H1 (cell line): ENCODE data around the gene STRN. TPM values are rescaled to one million over a fixed set of nuclear protein-coding genes. Genes with fewer than 3 reads are reported as not detected.

Experiments used
- CTCF ChIA-PET: fragments of 300-600 bp; sonication (Branson Sonifier 250); formaldehyde crosslinking; loops from one replicate; lab custom pipeline; 2021; ENCODE audit not compliant: partially characterized antibody; lab: Charles Lee
- POLR2A ChIA-PET: fragments of 300-600 bp; sonication (Branson Sonifier 250); formaldehyde crosslinking; loops from one replicate; lab custom pipeline; 2021; ENCODE audit warnings: inconsistent platforms; ENCODE audit not compliant: partially characterized antibody; lab: Charles Lee
- DNase-seq, 2 experiments: peaks; one replicate each; pipeline versions ENCODE4 v3.0.0 to v3.0.0-alpha.2; 2010 to 2022; ENCODE audit warnings: low spot score in 2 of 2, low read depth in 1 of 2, mixed read lengths in 1 of 2
- FAIRE-seq: peaks from 2 replicates; lab custom pipeline; 2011; peaks lifted over from hg19 to GRCh38; lab: Jason Lieb, UNC
- H2AFZ ChIP-seq: 2 replicates; pipeline ENCODE4 v1.8.1; 2012; ENCODE audit warnings: low read length, inconsistent platforms
- H2AK5ac ChIP-seq: 2 replicates; pipeline ENCODE4 v1.6.1; 2013; ENCODE audit warnings: low read depth, low read length
- H2BK120ac ChIP-seq: replicated peaks from 2 replicates; pipeline ENCODE3; 2013; ENCODE audit warnings: low read depth, low read length, inconsistent platforms
- H2BK12ac ChIP-seq: 2 replicates; pipeline ENCODE4 v1.6.1; 2013; ENCODE audit warnings: low read depth, low read length
- H2BK15ac ChIP-seq: 2 replicates; pipeline ENCODE4 v1.6.1; 2013; ENCODE audit warnings: low read length
- H2BK20ac ChIP-seq: 2 replicates; pipeline ENCODE4 v1.6.1; 2013; ENCODE audit warnings: low read length
- H2BK5ac ChIP-seq: 2 replicates; pipeline ENCODE4 v1.6.1; 2013; ENCODE audit warnings: low read depth, low read length
- H3K14ac ChIP-seq: 2 replicates; pipeline ENCODE4 v1.6.1; 2013; ENCODE audit warnings: inconsistent platforms; ENCODE audit not compliant: insufficient read length
- H3K18ac ChIP-seq: 2 replicates; pipeline ENCODE4 v1.6.1; 2013; ENCODE audit warnings: low read length; ENCODE audit errors: extremely low read depth
- H3K23ac ChIP-seq: 2 replicates; pipeline ENCODE4 v1.6.1; 2013; ENCODE audit warnings: inconsistent platforms; ENCODE audit not compliant: insufficient read length
- H3K23me2 ChIP-seq: 2 replicates; pipeline ENCODE4 v1.6.1; 2013; ENCODE audit warnings: low read depth, low read length
- H3K27ac ChIP-seq: 2 replicates; pipeline ENCODE4 v1.6.1; 2011; ENCODE audit warnings: low read depth, low read length, inconsistent platforms
- H3K27me3 ChIP-seq, 4 experiments: replicated peaks in 1 of 4; 1 replicate in 1 of 4; 2 replicates in 3 of 4; pipeline versions ENCODE4 v1.6.1 to v1.8.1; 2011 to 2013; ENCODE audit warnings: low read length in 3 of 4, mild to moderate bottlenecking in 3 of 4, inconsistent platforms in 2 of 4, mixed read lengths in 2 of 4, moderate library complexity in 1 of 4; ENCODE audit not compliant: control insufficient read depth in 3 of 4, insufficient read depth in 3 of 4; ENCODE audit errors: extremely low read depth in 1 of 4
- H3K36me3 ChIP-seq, 4 experiments: 2 replicates each; pipeline versions ENCODE4 v1.6.1 to v1.8.1; 2011 to 2013; ENCODE audit warnings: mild to moderate bottlenecking in 4 of 4, low read length in 3 of 4, moderate library complexity in 2 of 4, control low read depth in 1 of 4, inconsistent platforms in 1 of 4; ENCODE audit not compliant: insufficient read depth in 4 of 4, control insufficient read depth in 2 of 4
- H3K4ac ChIP-seq: replicated peaks from 2 replicates; pipeline ENCODE3; 2013; ENCODE audit warnings: low read length, low read depth, mixed read lengths, inconsistent platforms; ENCODE audit not compliant: insufficient read length
- H3K4me1 ChIP-seq, 4 experiments: replicated peaks in 1 of 4; 1 replicate in 1 of 4; 2 replicates in 3 of 4; pipeline versions ENCODE4 v1.6.1 to v1.8.1; 2011 to 2013; ENCODE audit warnings: low read length in 3 of 4, inconsistent platforms in 2 of 4, mixed read lengths in 1 of 4; ENCODE audit not compliant: insufficient read depth in 4 of 4, control insufficient read depth in 3 of 4
- H3K4me2 ChIP-seq, 2 experiments: 2 replicates each; pipeline versions ENCODE4 v1.6.1 to v1.8.1; 2011 to 2013; ENCODE audit warnings: low read depth in 2 of 2, low read length in 2 of 2, control low read depth in 1 of 2, inconsistent platforms in 1 of 2, mild to moderate bottlenecking in 1 of 2; ENCODE audit not compliant: insufficient read depth in 1 of 2
- H3K4me3 ChIP-seq, 4 experiments: fragments of 200-600, 300-600 bp in 1 of 4; sonication (generic), shearing (Covaris generic), sonication (Bioruptor Twin) in 1 of 4; 2 replicates each; pipeline versions ENCODE4 v1.5.1 to v1.8.1; 2011 to 2016; ENCODE audit warnings: low read length in 4 of 4, low read depth in 3 of 4, control low read depth in 2 of 4, inconsistent platforms in 2 of 4, mild to moderate bottlenecking in 2 of 4, mixed read lengths in 1 of 4, moderate library complexity in 1 of 4; ENCODE audit not compliant: insufficient read depth in 2 of 4; ENCODE audit errors: extremely low read depth in 1 of 4
- H3K56ac ChIP-seq: replicated peaks from 2 replicates; pipeline ENCODE3; 2013; ENCODE audit warnings: low read depth, mild to moderate bottlenecking, mixed read lengths, low read length, inconsistent platforms; ENCODE audit not compliant: insufficient read length
- H3K79me1 ChIP-seq: 2 replicates; pipeline ENCODE4 v1.6.1; 2013; ENCODE audit warnings: low read depth, low read length, control low read depth
- H3K79me2 ChIP-seq, 2 experiments: 2 replicates each; pipeline versions ENCODE4 v1.6.1 to v1.8.1; 2012 to 2013; ENCODE audit warnings: low read length in 2 of 2, mild to moderate bottlenecking in 2 of 2, inconsistent platforms in 1 of 2; ENCODE audit not compliant: insufficient read depth in 2 of 2, control insufficient read depth in 1 of 2
- H3K9ac ChIP-seq, 4 experiments: replicated peaks in 1 of 4; 1 replicate in 1 of 4; 2 replicates in 3 of 4; pipeline versions ENCODE4 v1.6.1 to v1.8.1; 2011 to 2013; ENCODE audit warnings: low read depth in 3 of 4, low read length in 3 of 4, control low read depth in 2 of 4, mild to moderate bottlenecking in 2 of 4, moderate library complexity in 2 of 4, inconsistent platforms in 1 of 4; ENCODE audit errors: extremely low read depth in 1 of 4
- H3K9me3 ChIP-seq, 2 experiments: 2 replicates each; pipeline versions ENCODE4 v1.6.1 to v1.8.1; 2012 to 2013; ENCODE audit warnings: mild to moderate bottlenecking in 2 of 2, moderate library complexity in 2 of 2, control low read depth in 1 of 2, inconsistent platforms in 1 of 2, low read depth in 1 of 2, low read length in 1 of 2, mixed read lengths in 1 of 2; ENCODE audit not compliant: insufficient read depth in 2 of 2
- H4K20me1 ChIP-seq, 2 experiments: replicated peaks in 1 of 2; 2 replicates each; pipeline versions ENCODE3 to v1.8.1; 2011 to 2013; ENCODE audit warnings: inconsistent platforms in 2 of 2, low read length in 2 of 2, mild to moderate bottlenecking in 1 of 2; ENCODE audit not compliant: insufficient read depth in 2 of 2, control insufficient read depth in 1 of 2
- H4K5ac ChIP-seq: 2 replicates; pipeline ENCODE4 v1.6.1; 2013; ENCODE audit warnings: low read length, low read depth, mixed read lengths, inconsistent platforms; ENCODE audit not compliant: insufficient read length
- H4K8ac ChIP-seq: 2 replicates; pipeline ENCODE4 v1.8.0; 2013; ENCODE audit warnings: mild to moderate bottlenecking, moderate library complexity, low read length, inconsistent platforms; ENCODE audit not compliant: insufficient read depth; ENCODE audit errors: extremely low read depth
- H4K91ac ChIP-seq: replicated peaks from 2 replicates; pipeline ENCODE3; 2013; ENCODE audit warnings: low read length, mixed read lengths, inconsistent platforms; ENCODE audit not compliant: insufficient read length
- CBX8 ChIP-seq: fragments of 300-800, 300-1000 bp; sonication (generic); IDR thresholded peaks from 2 replicates; pipeline ENCODE4 v1.7.1; 2016; ENCODE audit warnings: low read depth, low read length, borderline replicate concordance
- GTF2F1 ChIP-seq: IDR thresholded peaks from 2 replicates; pipeline ENCODE4 v1.6.1; 2012; ENCODE audit warnings: low read depth, low read length, improper control_type of control experiment, borderline replicate concordance
- HDAC2 ChIP-seq, 2 experiments: fragments of 300-600 bp in 1 of 2; sonication (generic) in 1 of 2; IDR thresholded peaks; 2 replicates each; pipeline ENCODE4 v1.6.1; 2011 to 2012; ENCODE audit warnings: low read depth in 2 of 2, low read length in 2 of 2, mild to moderate bottlenecking in 2 of 2, moderate library complexity in 2 of 2, borderline replicate concordance in 1 of 2, inconsistent platforms in 1 of 2
- HDAC6 ChIP-seq: IDR thresholded peaks from one replicate; pipeline ENCODE4 v1.7.1; 2012; ENCODE audit warnings: low read depth, mild to moderate bottlenecking, inconsistent platforms, low read length, moderate library complexity
- JUND ChIP-seq: IDR thresholded peaks from 2 replicates; pipeline ENCODE4 v1.6.1; 2011; ENCODE audit warnings: mild to moderate bottlenecking, improper control_type of control experiment, low read length
- KDM4A ChIP-seq: IDR thresholded peaks from one replicate; pipeline ENCODE4 v1.7.1; 2012; ENCODE audit warnings: low read depth, mild to moderate bottlenecking, moderate library complexity, low read length, inconsistent platforms; ENCODE audit not compliant: severe bottlenecking
- RNF2 ChIP-seq: fragments of 200-900, 300-1000 bp; sonication (generic); IDR thresholded peaks from 2 replicates; pipeline ENCODE4 v1.7.1; 2016; ENCODE audit warnings: borderline replicate concordance, low read depth, mild to moderate bottlenecking, antibody characterized with exemption, low read length; ENCODE audit not compliant: poor library complexity, severe bottlenecking; ENCODE audit errors: missing control alignments
- SAP30 ChIP-seq: fragments of 300-600 bp; sonication (generic); IDR thresholded peaks from 2 replicates; pipeline ENCODE4 v1.7.1; 2012; ENCODE audit warnings: low read length, moderate library complexity, mild to moderate bottlenecking, inconsistent platforms; ENCODE audit not compliant: insufficient read depth, insufficient replicate concordance
- ZNF274 ChIP-seq: IDR thresholded peaks from 2 replicates; pipeline ENCODE4 v1.7.0; 2012; ENCODE audit warnings: low read length, borderline replicate concordance; ENCODE audit errors: extremely low read depth
- WGBS, 2 experiments: shearing (Covaris generic) in 1 of 2; methylation state at CpG; one replicate each; pipeline versions ENCODE4 v1.1.6 to v1.1.7; 2013 to 2015; ENCODE audit warnings: low lambda C conversion rate in 2 of 2, mixed read lengths in 2 of 2, inconsistent platforms in 1 of 2, low coverage in 1 of 2, missing lambda C conversion rate in 1 of 2; ENCODE audit not compliant: insufficient replicate concordance in 2 of 2, insufficient coverage in 1 of 2, insufficient read length in 1 of 2; ENCODE audit errors: extremely low coverage in 1 of 2, missing lambda C conversion rate in 1 of 2; 5-methylcytosine and 5-hydroxymethylcytosine counted together
- polyA plus RNA-seq, 7 experiments: library from polyadenylated mRNA; depleted of rRNA in 3 of 7; stranded (reverse) in 5 of 7; unstranded in 2 of 7; fragments of >200 nt in 5 of 7; fragments of 200-250 nt in 2 of 7; gene quantifications; 1 replicate in 5 of 7; 2 replicates in 1 of 7; 4 replicates in 1 of 7; pipeline versions ENCODE4 v1.2.1 to v1.2.3, GENCODE V29; 2011 to 2013; ENCODE audit warnings: missing spikeins in 2 of 7, mixed read lengths in 2 of 7
- total RNA-seq: library from RNA; stranded (reverse); fragmentation: NEBNext Ultra II Directional; extraction: Animal tissue kit (Norgen Biotek cat#: 25700); gene quantifications from 2 replicates; pipeline ENCODE4 v1.2.1, GENCODE V29; 2021
- TF ChIP-seq, protein P1 (sequence below): IDR thresholded peaks from 2 replicates; pipeline ENCODE4 v1.6.1; 2012; ENCODE audit warnings: inconsistent platforms
- TF ChIP-seq, protein P2 (sequence below): IDR thresholded peaks from 2 replicates; pipeline ENCODE4 v1.6.1; 2012; ENCODE audit warnings: inconsistent platforms

STRN gene
- total and polyA plus RNA-seq, 2 of the 8 experiments (the other 6 are each of a cell fraction or from before 2014, with no cell fraction given), result 8.3 to 47.0 TPM

DNA sequence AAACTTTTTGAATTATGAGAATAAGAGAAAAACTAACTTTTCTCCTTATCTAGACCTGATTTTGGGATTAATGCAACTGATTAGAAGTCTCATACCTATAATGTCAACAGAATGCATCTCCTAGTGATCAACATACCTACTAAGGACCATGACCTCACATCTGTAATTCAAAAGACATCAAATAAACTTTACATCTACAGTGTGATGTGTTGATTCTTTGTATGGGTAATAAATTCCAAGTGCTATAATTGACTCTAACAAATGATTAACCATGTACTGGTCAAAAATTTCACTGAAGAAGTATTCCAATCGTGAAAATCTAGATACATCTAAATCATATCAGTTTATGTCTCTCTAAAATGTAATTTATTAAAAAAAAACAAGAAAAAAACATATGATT, 84.5 kb downstream of the STRN start:
- no peak overlapping the region for H3K4ac ChIP-seq
- 91% methylated on average over 1 of the region's 1 CpG; no CpG with 5 or more reads in 1 of the 2 experiments for WGBS, 2 experiments
- H3K14ac ChIP-seq, result no peak overlapping the region
- H3K79me2 ChIP-seq, result no peaks in the 10 kb centered on the region
- H4K91ac ChIP-seq, result no peak overlapping the region
- no peaks in the 10 kb centered on the region for H3K79me1 ChIP-seq
- H3K18ac ChIP-seq, result no peak overlapping the region
- no peaks in the 10 kb centered on the region for H3K23me2 ChIP-seq
- ChIA-PET POLR2A (interaction anchor here (0.6 kb wide), 1 partner anchor 57 kb away, joined by 4 read pairs; no protein-coding TSS in a partner anchor), CTCF (interaction anchor here (0.6 kb wide), 1 partner anchor 47 kb away, joined by 4 read pairs; no protein-coding TSS in a partner anchor)
- H2BK20ac ChIP-seq, result no peak overlapping the region
- no peak overlapping the region for H2BK120ac ChIP-seq
- no peak overlapping the region for H4K8ac ChIP-seq
- H4K5ac ChIP-seq, result no peak overlapping the region
- no peak overlapping the region for H2BK12ac ChIP-seq
- H2BK15ac ChIP-seq, result no peak overlapping the region
- no peak overlapping the region for H2AK5ac ChIP-seq
- no peak overlapping the region for H2BK5ac ChIP-seq
- no peak for FAIRE-seq
- TF ChIP-seq HDAC2 (IDR thresholded peaks at IDR 0.05; ENCODE audit: borderline replicate concordance in 1 of 2, low read depth in 2 of 2, low read length in 2 of 2), result no peak
- TF ChIP-seq, protein P1, sequence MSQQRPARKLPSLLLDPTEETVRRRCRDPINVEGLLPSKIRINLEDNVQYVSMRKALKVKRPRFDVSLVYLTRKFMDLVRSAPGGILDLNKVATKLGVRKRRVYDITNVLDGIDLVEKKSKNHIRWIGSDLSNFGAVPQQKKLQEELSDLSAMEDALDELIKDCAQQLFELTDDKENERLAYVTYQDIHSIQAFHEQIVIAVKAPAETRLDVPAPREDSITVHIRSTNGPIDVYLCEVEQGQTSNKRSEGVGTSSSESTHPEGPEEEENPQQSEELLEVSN, result no peak
- TF ChIP-seq JUND, result no peak
- no peak for TF ChIP-seq ZNF274
- TF ChIP-seq RNF2, result no peak
- TF ChIP-seq CBX8, result no peak
- TF ChIP-seq GTF2F1, result no peak
- TF ChIP-seq SAP30, result no peak
- no peak for TF ChIP-seq KDM4A
- no peak for TF ChIP-seq HDAC6
- TF ChIP-seq, protein P2, sequence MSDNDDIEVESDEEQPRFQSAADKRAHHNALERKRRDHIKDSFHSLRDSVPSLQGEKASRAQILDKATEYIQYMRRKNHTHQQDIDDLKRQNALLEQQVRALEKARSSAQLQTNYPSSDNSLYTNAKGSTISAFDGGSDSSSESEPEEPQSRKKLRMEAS, result no peak
- H3K23ac ChIP-seq, result no peak overlapping the region
- H3K56ac ChIP-seq, result no peak overlapping the region
- H3K36me3 ChIP-seq, result peaks cover 0 to 29% (median 6%) of the 10 kb centered on the region in 4 experiments; a peak in 7 of 8 replicates
- no peaks in the 10 kb centered on the region for H4K20me1 ChIP-seq
- no peaks in the 10 kb centered on the region for H3K4me1 ChIP-seq
- no peaks in the 10 kb centered on the region for H3K9me3 ChIP-seq
- H3K4me2 ChIP-seq, result no peak overlapping the region
- H3K9ac ChIP-seq, result no peak overlapping the region
- no peak overlapping the region for H3K27ac ChIP-seq
- H3K27me3 ChIP-seq, result no peaks in the 10 kb centered on the region
- H3K4me3 ChIP-seq, result no peak overlapping the region
- no peak overlapping the region for H2AFZ ChIP-seq
- no peak for DNase-seq
